ENCODE data around the gene EPHA4. TPM values are rescaled to one million over a fixed set of nuclear protein-coding genes. Genes with fewer than 3 reads are reported as not detected.

EPHA4 gene
- polyA plus RNA-seq, 1 donor (not counting 4 experiments of a cell fraction or from before 2014, with no cell fraction given), result 9.0 TPM

DNA sequence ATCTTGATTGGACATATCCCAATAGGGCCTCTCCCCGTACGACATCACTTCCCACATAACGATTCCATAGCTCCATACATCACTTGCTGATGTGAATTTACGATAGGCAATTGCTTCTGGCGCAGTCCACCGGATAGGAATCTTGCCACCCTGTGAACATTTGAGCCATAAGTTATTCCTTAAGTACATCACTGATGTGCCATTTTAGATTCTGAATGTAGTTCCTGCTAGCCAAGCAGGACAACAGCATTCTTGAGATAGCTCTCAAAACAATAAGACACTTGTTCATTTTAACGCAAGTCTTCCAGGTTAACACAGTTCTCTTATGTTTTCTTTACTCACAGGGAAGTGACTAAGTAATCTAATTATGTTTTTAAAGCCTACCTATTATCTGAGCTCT, 138.0 kb downstream of the EPHA4 start:
- no peaks in the 10 kb centered on the region for H3K27me3 ChIP-seq (ENCODE audit: control insufficient read depth, extremely low read depth, insufficient read depth, low read length)
- H3K79me2 ChIP-seq (ENCODE audit: control insufficient read depth, insufficient read depth, low read length), result no peaks in the 10 kb centered on the region
- H3K36me3 ChIP-seq (ENCODE audit: control insufficient read depth in 2 of 2, extremely low read depth in 1 of 2, insufficient read depth in 2 of 2, low read length in 2 of 2), result no peaks in the 10 kb centered on the region
- H3K4me3 ChIP-seq (ENCODE audit: control insufficient read depth in 2 of 3, extremely low read depth in 1 of 3, insufficient read depth in 2 of 3, low read depth in 1 of 3, low read length in 3 of 3), result no peak overlapping the region
- H3K27ac ChIP-seq (ENCODE audit: control insufficient read depth, insufficient read depth, low read length), result no peak overlapping the region
- no peak overlapping the region for H3K4me2 ChIP-seq (ENCODE audit: control insufficient read depth, extremely low read depth, insufficient read depth, low read depth, low read length)
- DNase-seq (ENCODE audit: low read depth, low spot score) (no peak), FAIRE-seq (peak; percentile 73)
- dilution Hi-C loops (cut with MboI; ENCODE audit: extremely low pct_ligation_motif_present, low sequenced_read_pairs), result no loop called here
- no peaks in the 10 kb centered on the region for H4K20me1 ChIP-seq (ENCODE audit: control insufficient read depth, extremely low read depth, insufficient read depth, low read length)
- H3K9me1 ChIP-seq (ENCODE audit: control insufficient read depth, extremely low read depth, insufficient read depth, low read length), result no peaks in the 10 kb centered on the region
- TF ChIP-seq CTCF (optimal IDR thresholded peaks at IDR 0.05 in 1 of 3, IDR thresholded peaks at IDR 0.05 in 1 of 3, conservative IDR thresholded peaks at IDR 0.05 in 1 of 3; ENCODE audit: extremely low read depth in 1 of 3, insufficient read depth in 2 of 3, low read length in 3 of 3) (no peak), EZH2 (IDR thresholded peaks at IDR 0.05; ENCODE audit: low read length) (no peak)
- H3K4me1 ChIP-seq (ENCODE audit: control insufficient read depth, extremely low read depth, insufficient read depth, low read length), result peaks cover 11% of the 10 kb centered on the region
- H3K9ac ChIP-seq (ENCODE audit: control insufficient read depth, extremely low read depth, insufficient read depth, low read length), result no peak overlapping the region
- H3K9me3 ChIP-seq (ENCODE audit: control insufficient read depth, low read depth, low read length), result no peaks in the 10 kb centered on the region
- no peak overlapping the region for H2AFZ ChIP-seq (ENCODE audit: control insufficient read depth, low read length)

- H3K4me3 ChIP-seq (ENCODE audit: control insufficient read depth in 2 of 3, extremely low read depth in 1 of 3, insufficient read depth in 2 of 3, low read depth in 1 of 3, low read length in 3 of 3), result no peak overlapping the region
- H3K9ac ChIP-seq (ENCODE audit: control insufficient read depth, extremely low read depth, insufficient read depth, low read length), result no peak overlapping the region
- dilution Hi-C loops (cut with MboI; ENCODE audit: extremely low pct_ligation_motif_present, low sequenced_read_pairs), result no loop called here
- no peaks in the 10 kb centered on the region for H3K79me2 ChIP-seq (ENCODE audit: control insufficient read depth, insufficient read depth, low read length)
- DNase-seq (ENCODE audit: low read depth, low spot score), result no peak
- no peak for FAIRE-seq
- H3K27ac ChIP-seq (ENCODE audit: control insufficient read depth, insufficient read depth, low read length), result no peak overlapping the region
- H2AFZ ChIP-seq (ENCODE audit: control insufficient read depth, low read length), result no peak overlapping the region
- no peaks in the 10 kb centered on the region for H3K36me3 ChIP-seq (ENCODE audit: control insufficient read depth in 2 of 2, extremely low read depth in 1 of 2, insufficient read depth in 2 of 2, low read length in 2 of 2)
- H3K4me2 ChIP-seq (ENCODE audit: control insufficient read depth, extremely low read depth, insufficient read depth, low read depth, low read length), result no peak overlapping the region
- TF ChIP-seq EZH2 (IDR thresholded peaks at IDR 0.05; ENCODE audit: low read length), result no peak
- TF ChIP-seq CTCF (optimal IDR thresholded peaks at IDR 0.05 in 1 of 3, IDR thresholded peaks at IDR 0.05 in 1 of 3, conservative IDR thresholded peaks at IDR 0.05 in 1 of 3; ENCODE audit: extremely low read depth in 1 of 3, insufficient read depth in 2 of 3, low read length in 3 of 3), result no peak
- H3K4me1 ChIP-seq (ENCODE audit: control insufficient read depth, extremely low read depth, insufficient read depth, low read length), result peaks cover 14% of the 10 kb centered on the region
- H4K20me1 ChIP-seq (ENCODE audit: control insufficient read depth, extremely low read depth, insufficient read depth, low read length), result no peaks in the 10 kb centered on the region
- H3K9me1 ChIP-seq (ENCODE audit: control insufficient read depth, extremely low read depth, insufficient read depth, low read length), result no peaks in the 10 kb centered on the region
- no peaks in the 10 kb centered on the region for H3K27me3 ChIP-seq (ENCODE audit: control insufficient read depth, extremely low read depth, insufficient read depth, low read length)
- no peaks in the 10 kb centered on the region for H3K9me3 ChIP-seq (ENCODE audit: control insufficient read depth, low read depth, low read length)
Observed at GRCh38 chr2:221431477-221431876, 140.6 kb downstream of the EPHA4 start.

Data from keratinocyte (primary cell).